Aorta (tissue), 5 donors: ENCODE data around the gene ZFYVE19. TPM values are rescaled to one million over a fixed set of nuclear protein-coding genes. Genes with fewer than 3 reads are reported as not detected.
A peak's percentile ranks its signal among the peaks of the same experiment; 100 is the strongest.

ENCODE experiments used
- ATAC-seq: fragments of 200-7000 bp; cut with Tn5 transposase; one replicate; pipeline ENCODE4 v1.9.1; 2022; ENCODE audit warnings: moderate library complexity; ENCODE audit not compliant: low FRiP score
- DNase-seq, 2 donors: peaks; one replicate each; pipeline ENCODE4 v3.0.0-alpha.2; 2020
- H3K27ac ChIP-seq, 2 donors: one replicate each; pipeline ENCODE4 v1.5.1; 2013; ENCODE audit warnings: low read length in 2 of 2, mild to moderate bottlenecking in 2 of 2, moderate library complexity in 2 of 2, control low read depth in 1 of 2, inconsistent platforms in 1 of 2, low read depth in 1 of 2
- H3K27me3 ChIP-seq, 2 donors: one replicate each; pipeline ENCODE4 v1.6.1; 2013; ENCODE audit warnings: control low read depth in 1 of 2, low read length in 1 of 2, mild to moderate bottlenecking in 1 of 2, moderate library complexity in 1 of 2; ENCODE audit not compliant: insufficient read depth in 2 of 2, control insufficient read depth in 1 of 2
- H3K36me3 ChIP-seq, 2 donors: one replicate each; pipeline ENCODE4 v1.6.1; 2013; ENCODE audit warnings: control low read depth in 1 of 2, low read length in 1 of 2, mild to moderate bottlenecking in 1 of 2; ENCODE audit not compliant: insufficient read depth in 2 of 2, control insufficient read depth in 1 of 2
- H3K4me1 ChIP-seq, 2 donors: one replicate each; pipeline ENCODE4 v1.6.1; 2013; ENCODE audit warnings: low read length in 2 of 2, control low read depth in 1 of 2, mild to moderate bottlenecking in 1 of 2, moderate library complexity in 1 of 2; ENCODE audit not compliant: insufficient read depth in 2 of 2, control insufficient read depth in 1 of 2
- H3K4me3 ChIP-seq, 2 donors: one replicate each; pipeline ENCODE4 v1.5.1; 2013; ENCODE audit warnings: low read length in 2 of 2, control low read depth in 1 of 2, mild to moderate bottlenecking in 1 of 2
- H3K9me3 ChIP-seq: one replicate; pipeline ENCODE4 v1.6.1; 2013; ENCODE audit warnings: mild to moderate bottlenecking, low read length; ENCODE audit not compliant: control insufficient read depth
- WGBS, 2 donors: extraction: QIAGEN DNeasy Blood & Tissue Kit; methylation state at CpG; one replicate each; pipeline ENCODE4 v1.1.7; 2013; 5-methylcytosine and 5-hydroxymethylcytosine counted together
- intact Hi-C, 2 donors: fragments of 100-400 bp; cut with DNase I; formaldehyde crosslinking; loops; one replicate each; pipeline versions ENCODE4 v1.14.2 to v1.15.0; 2022
- polyA plus RNA-seq, 2 donors: library from polyadenylated mRNA; stranded (reverse); fragments of 200-250 nt; gene quantifications; one replicate each; pipeline ENCODE4 v1.2.3, GENCODE V29; 2013
- total RNA-seq, 2 donors: library from RNA; stranded (reverse); fragmentation: NEBNext Ultra II Directional; extraction: Animal tissue kit (Norgen Biotek cat#: 25700); gene quantifications; one replicate each; pipeline ENCODE4 v1.2.1, GENCODE V29; 2021
- donor health status: healthy with polysubstance abuse.
- donor health status: Bipolar disorder and iron deficiency.
- donor health status: DM: no; HTN: no; CAD: no.
- donor health status: DM: no; HTN: no; CAD: no.
- donor health status: DM: yes; HTN: yes; CAD: no.

The ZFYVE19 gene
- total and polyA plus RNA-seq, 4 donors: 9.3 to 48.0 (median 16.0) TPM

DNA sequence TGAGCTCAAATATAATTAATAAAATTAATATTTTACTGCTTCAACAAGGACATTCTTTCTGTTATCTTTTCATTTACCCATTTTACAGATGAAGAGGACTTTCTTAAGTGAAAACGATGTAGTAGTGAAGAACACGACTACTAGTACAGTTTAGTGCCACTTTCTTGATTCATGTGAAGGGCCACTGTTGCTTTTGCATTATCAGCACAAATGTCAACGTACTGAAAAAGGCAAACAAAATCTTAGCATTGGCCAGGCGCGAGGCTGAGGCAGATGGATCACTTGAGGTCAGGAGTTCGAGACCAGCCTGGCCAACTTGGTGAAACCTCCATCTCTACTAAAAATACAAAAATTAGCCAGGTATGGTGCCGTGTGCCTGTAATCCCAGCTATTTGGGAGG, 12.2 kb downstream of the ZFYVE19 start:
- ATAC-seq (no peak), DNase-seq (no peak)
- Histone ChIP-seq H3K4me3 (no peak overlapping the region), H3K9me3 (no peaks in the 10 kb centered on the region), H3K36me3 (no peaks in the 10 kb centered on the region), H3K27ac (no peak overlapping the region), H3K4me1 (no peaks in the 10 kb centered on the region), H3K27me3 (no peaks in the 10 kb centered on the region)
- intact Hi-C loops: no loop called here
- WGBS, 2 donors: 39 to 49% methylated on average over 7 of the region's 7 CpGs

DNA sequence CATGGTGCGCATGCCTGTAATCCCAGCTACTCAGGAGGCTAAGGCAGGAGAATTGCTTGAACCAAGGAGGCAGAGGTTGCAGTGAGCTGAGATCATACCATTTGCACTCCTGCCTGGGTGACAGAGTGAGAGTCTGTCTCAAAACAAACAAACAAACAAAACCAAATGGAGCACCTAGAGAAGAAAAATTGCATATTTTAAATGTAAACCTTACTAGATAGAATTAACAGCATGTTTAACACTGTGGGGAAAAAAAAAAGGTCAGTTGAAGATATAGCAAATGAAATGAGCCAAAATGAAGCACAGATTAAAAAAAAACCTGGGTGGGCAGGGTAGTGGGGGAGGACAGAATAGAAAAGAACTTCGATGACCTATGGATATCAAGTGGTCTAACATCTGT, 14.3 kb downstream of the ZFYVE19 start:
- Histone ChIP-seq H3K36me3 (no peaks in the 10 kb centered on the region), H3K4me3 (no peak overlapping the region), H3K27ac (no peak overlapping the region), H3K9me3 (no peaks in the 10 kb centered on the region), H3K4me1 (no peaks in the 10 kb centered on the region), H3K27me3 (no peaks in the 10 kb centered on the region)
- intact Hi-C loops: no loop called here
- WGBS, 2 donors: 91 to 92% methylated on average over 2 of the region's 2 CpGs
- no peak for DNase-seq
- no peak for ATAC-seq

DNA sequence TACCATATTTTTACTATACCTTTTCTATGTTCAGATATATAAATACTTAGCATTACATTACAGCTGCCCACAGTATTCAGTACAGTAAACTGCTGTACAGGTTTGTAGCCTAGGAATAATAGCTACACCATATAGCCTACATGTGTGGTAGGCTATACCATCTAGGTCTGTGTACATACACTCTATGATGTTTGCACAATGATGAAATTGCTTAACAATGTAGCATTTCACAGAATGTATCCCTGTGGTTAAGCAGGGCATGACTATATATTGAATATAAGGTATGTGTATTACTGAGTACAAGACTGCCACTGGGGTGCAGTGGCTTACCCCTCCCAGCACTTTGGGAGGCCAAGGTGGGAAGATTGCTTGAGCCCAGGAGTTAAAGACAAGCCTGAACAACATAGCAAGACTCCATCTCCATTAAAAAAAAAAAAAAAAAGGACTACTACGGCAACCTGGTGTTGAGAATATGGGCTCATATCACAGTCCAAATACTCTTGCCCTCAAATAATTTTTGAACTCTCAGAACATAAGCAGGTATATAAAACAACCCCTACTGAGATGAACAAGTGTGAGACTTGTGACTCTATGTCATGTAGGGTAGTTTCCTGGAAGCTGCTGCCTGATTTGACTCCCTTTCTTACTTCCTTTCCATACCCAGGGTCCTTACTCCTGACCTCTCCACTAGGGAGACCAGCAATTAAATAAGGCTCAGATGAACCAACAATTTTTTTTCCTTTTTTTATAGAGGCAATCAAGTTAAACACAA, 16.9 kb downstream of the ZFYVE19 start:
- ATAC-seq (no peak), DNase-seq (no peak)
- intact Hi-C loops: no loop called here
- Histone ChIP-seq H3K27me3 (no peaks in the 10 kb centered on the region), H3K9me3 (no peaks in the 10 kb centered on the region), H3K4me3 (no peak overlapping the region), H3K36me3 (no peaks in the 10 kb centered on the region), H3K4me1 (no peaks in the 10 kb centered on the region), H3K27ac (no peak overlapping the region)
- WGBS, 2 donors: 85 to 86% methylated on average over 1 of the region's 1 CpG

DNA sequence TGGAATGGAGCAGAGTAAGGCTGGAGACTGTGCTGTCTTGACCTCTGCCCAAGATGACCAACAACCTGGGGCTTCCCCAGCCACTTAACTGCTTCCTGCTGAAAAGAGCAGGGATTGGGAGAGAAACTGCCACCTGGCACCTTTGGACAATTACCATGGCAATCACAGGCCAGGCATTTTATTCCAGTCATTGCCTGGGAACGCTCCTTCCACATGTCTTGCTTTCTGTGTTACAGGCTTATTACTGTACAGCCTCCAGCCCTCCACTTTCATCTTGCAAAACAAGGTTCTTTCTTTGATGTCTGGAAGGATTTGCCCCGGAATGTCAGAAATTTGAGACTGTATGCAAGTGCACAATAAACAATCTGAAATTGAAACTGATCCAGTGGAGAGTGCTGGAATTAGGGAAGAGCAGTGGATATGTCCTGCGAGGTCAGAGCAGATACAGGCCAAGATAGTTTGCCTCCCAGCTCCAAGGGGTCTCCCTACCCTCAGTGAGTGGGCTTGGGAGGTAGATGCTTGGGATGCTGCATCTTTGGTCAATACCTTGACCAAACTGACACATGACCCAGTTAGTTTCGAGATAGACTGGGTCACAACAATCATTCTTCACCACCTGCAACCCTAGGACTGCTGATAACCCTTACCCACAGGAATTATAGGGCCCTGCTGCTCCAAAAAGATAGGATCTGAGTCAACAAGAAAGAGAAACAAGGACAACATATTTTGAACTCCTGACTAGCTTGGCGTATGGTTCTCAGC, 19.0 kb downstream of the ZFYVE19 start:
- Histone ChIP-seq H3K4me1 (no peaks in the 10 kb centered on the region), H3K9me3 (no peaks in the 10 kb centered on the region), H3K4me3 (no peak overlapping the region), H3K27me3 (no peaks in the 10 kb centered on the region), H3K36me3 (no peaks in the 10 kb centered on the region), H3K27ac (no peak overlapping the region)
- DNase-seq: peak in 1 of 2 donors; percentile 16
- intact Hi-C loops: no loop called here
- no peak for ATAC-seq
- WGBS, 2 donors: 75% methylated on average over 5 of the region's 5 CpGs

DNA sequence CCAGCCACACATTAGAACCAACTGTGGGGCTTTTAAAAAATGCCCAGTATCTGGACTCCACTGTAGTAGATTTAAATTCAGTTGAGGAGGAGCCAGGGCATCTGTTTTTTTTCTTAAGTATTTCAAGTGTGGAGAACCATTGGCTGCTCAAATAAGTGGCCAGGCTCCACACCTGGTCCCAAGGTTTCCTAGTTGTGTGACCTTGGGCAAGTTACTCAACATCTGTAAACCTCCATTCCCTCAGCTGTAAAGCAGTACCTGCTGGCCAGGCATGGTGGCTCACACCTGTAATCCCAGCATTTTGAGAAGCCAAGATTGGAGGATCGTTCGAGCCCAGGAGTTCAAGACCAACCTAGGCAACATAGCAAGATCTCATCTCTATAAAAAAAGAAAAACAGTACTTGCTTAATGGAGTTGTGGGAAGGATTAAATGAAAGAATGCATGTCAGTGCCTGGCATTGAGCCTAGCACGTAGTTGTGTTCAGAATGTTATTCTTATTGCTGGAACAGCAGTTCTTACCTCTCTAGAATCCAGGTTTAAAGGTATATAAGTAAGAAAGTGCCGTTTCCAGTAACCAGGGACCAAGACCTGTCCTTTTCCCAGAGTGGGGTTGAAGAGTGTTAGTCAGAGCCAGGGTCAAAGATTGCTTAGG, 19.7 kb downstream of the ZFYVE19 start:
- Histone ChIP-seq H3K27ac (no peak overlapping the region), H3K4me3 (no peak overlapping the region), H3K27me3 (no peaks in the 10 kb centered on the region), H3K36me3 (no peaks in the 10 kb centered on the region), H3K9me3 (no peaks in the 10 kb centered on the region), H3K4me1 (no peaks in the 10 kb centered on the region)
- 63 to 64% methylated on average over 4 of the region's 4 CpGs for WGBS, 2 donors
- intact Hi-C loops: no loop called here
- DNase-seq (peak in 1 of 2 donors; percentile 16), ATAC-seq (no peak)

DNA sequence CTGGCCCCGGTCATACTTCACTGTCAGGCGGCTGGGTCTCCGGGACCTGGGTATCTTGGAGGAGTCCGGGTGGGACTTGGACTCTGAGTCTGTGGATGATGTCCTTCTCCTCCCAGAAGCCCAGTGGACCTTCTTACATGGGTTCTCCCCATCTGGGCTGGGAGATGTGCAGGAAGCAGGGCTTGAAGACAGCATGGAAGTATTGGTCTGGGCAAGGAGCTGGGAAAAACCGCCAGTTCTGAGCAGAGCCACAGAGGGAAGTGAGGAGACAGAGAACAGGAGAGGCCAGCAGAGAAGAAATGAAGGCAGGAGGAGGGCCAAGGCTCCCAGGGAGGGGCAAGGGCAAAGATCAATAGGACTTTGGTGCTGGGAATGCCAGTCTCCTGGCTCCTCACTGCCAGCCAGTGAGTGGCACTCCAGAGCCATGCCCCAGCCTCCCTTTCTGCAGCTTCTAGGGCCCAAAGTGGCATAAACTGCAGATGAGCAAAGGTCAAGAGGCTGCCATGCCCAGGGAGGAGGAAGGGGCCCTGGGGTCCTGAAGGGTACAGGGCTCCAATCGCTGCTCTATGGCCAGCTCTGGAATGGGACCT, 21.7 kb downstream of the ZFYVE19 start, which contains the start of gene PPP1R14D:
TSS of gene PPP1R14D (minus strand) at position 262 of the 590 bp plus-strand sequence. CDS start at position 195, 67 bp downstream.
- ATAC-seq (no peak), DNase-seq (peak in 1 of 2 donors; percentile 29)
- no peaks in the 10 kb centered on the region for H3K36me3 ChIP-seq
- intact Hi-C loops: no loop called here
- 84% methylated on average over 6 of the region's 6 CpGs for whole genome bisulfite sequencing, 2 donors
- no peak within 1 kb of the TSS for H3K4me3 ChIP-seq
- H3K27ac ChIP-seq: no peak within 1 kb of the TSS
- no peaks in the 10 kb centered on the region for H3K4me1 ChIP-seq
- H3K27me3 ChIP-seq: no peaks in the 10 kb centered on the region
- H3K9me3 ChIP-seq: no peaks in the 10 kb centered on the region

DNA sequence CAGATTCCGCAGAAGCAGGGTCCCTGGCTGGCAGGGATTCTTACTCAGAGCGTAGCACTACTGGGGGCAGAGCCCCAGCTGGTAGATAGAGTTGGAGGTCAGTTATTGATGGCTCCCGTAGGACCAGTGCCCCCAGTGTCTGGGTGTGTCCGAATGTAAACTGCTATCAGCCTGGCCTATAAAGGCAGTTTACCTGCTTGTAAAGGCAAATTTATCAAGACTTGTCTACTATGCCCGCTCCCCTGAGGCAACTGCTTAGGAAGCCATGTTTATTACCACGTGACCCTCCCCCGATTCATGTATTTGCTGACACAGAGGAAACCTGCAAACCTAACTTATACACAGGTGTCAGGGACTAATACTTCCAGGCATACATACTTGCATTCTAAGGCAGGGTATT, 22.2 kb downstream of the ZFYVE19 start:
- H3K9me3 ChIP-seq: no peaks in the 10 kb centered on the region
- H3K36me3 ChIP-seq: no peaks in the 10 kb centered on the region
- DNase-seq (peak; percentile 21 to 42), ATAC-seq (no peak)
- intact Hi-C loops: no loop called here
- H3K4me3 ChIP-seq: no peak overlapping the region
- H3K27me3 ChIP-seq: no peaks in the 10 kb centered on the region
- H3K27ac ChIP-seq: no peak overlapping the region
- no peaks in the 10 kb centered on the region for H3K4me1 ChIP-seq
- 77 to 81% methylated on average over 7 of the region's 7 CpGs for WGBS, 2 donors

DNA sequence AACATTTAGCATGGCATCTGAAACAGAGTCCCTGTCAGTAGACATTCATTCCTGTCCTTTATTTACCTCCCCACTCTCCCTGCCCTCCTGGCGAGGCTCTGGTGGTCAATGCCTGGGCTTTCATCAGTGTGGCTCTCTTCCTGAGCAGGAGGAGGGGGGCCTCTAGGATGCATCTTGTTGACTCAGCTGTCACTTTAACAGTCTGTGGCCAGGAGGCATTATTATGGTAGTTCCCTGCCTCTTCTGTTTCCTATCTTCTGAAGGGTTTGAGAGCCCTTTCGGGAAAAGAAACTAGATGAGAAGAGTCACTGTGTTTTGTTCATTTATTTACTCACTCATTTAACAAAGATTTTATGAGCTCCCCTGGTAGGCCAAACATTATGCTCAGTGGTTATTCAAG, 24.0 kb downstream of the ZFYVE19 start:
- intact Hi-C loops: no loop called here
- Histone ChIP-seq H3K36me3 (no peaks in the 10 kb centered on the region), H3K27me3 (no peaks in the 10 kb centered on the region), H3K9me3 (no peaks in the 10 kb centered on the region), H3K27ac (no peak overlapping the region), H3K4me1 (no peaks in the 10 kb centered on the region), H3K4me3 (no peak overlapping the region)
- ATAC-seq (no peak), DNase-seq (no peak)
- 69 to 74% methylated on average over 2 of the region's 2 CpGs for WGBS, 2 donors
